ENCODE measurements around the gene NIPAL3.
"Not testable (repeated sequence)": the region's sequence is repeated elsewhere in the genome, so short reads cannot be mapped to it uniquely, and the experiment has no call there.

Gene NIPAL3

GRCh38 chr1:24493785-24494184, 78.2 kb downstream of the NIPAL3 start:
- DNase-seq: no peak

GRCh38 chr1:24498589-24498988, 83.0 kb downstream of the NIPAL3 start:
- no peak for DNase-seq

GRCh38 chr1:24500448-24501048, 84.9 kb downstream of the NIPAL3 start:
- no peak for DNase-seq

GRCh38 chr1:24501371-24502064, 85.9 kb downstream of the NIPAL3 start:
- no peak for DNase-seq

- DNase-seq: peak; percentile 75
Measured at GRCh38 chr1:24502065-24502708, 86.6 kb downstream of the NIPAL3 start.

GRCh38 chr1:24502709-24503058, 87.1 kb downstream of the NIPAL3 start, which contains the start of gene RCAN3:
Gene RCAN3 (plus strand): TSS chr1:24502836. CDS start chr1:24514373, 11,537 bp downstream.
- DNase-seq: peak; percentile 87

GRCh38 chr1:24503059-24503751, 87.6 kb downstream of the NIPAL3 start:
- DNase-seq: no peak

GRCh38 chr1:24503870-24504523, 88.4 kb downstream of the NIPAL3 start:
- DNase-seq: no peak

- DNase-seq: no peak
Measured at GRCh38 chr1:24504560-24504959, 89.0 kb downstream of the NIPAL3 start.

- no peak for DNase-seq
Measured at GRCh38 chr1:24505816-24506215, 90.2 kb downstream of the NIPAL3 start.

GRCh38 chr1:24506691-24507381, 91.2 kb downstream of the NIPAL3 start:
- DNase-seq: no peak

- no peak for DNase-seq
Measured at GRCh38 chr1:24507405-24507804, 91.8 kb downstream of the NIPAL3 start.

- no peak for DNase-seq
Measured at GRCh38 chr1:24508911-24509310, 93.3 kb downstream of the NIPAL3 start.

GRCh38 chr1:24513706-24514105, 98.1 kb downstream of the NIPAL3 start:
- DNase-seq: no peak

GRCh38 chr1:24514946-24515345, 99.3 kb downstream of the NIPAL3 start:
- no peak for DNase-seq

- not testable (repeated sequence) for DNase-seq
Measured at GRCh38 chr1:24515671-24516209, 100.1 kb downstream of the NIPAL3 start.

- no peak for DNase-seq
Measured at GRCh38 chr1:24516506-24516905, 100.9 kb downstream of the NIPAL3 start.

GRCh38 chr1:24517898-24518297, 102.3 kb downstream of the NIPAL3 start:
- no peak for DNase-seq

- not testable (repeated sequence) for DNase-seq
Measured at GRCh38 chr1:24520282-24520681, 104.7 kb downstream of the NIPAL3 start.

Measured in stimulated activated naive CD4-positive, alpha-beta T cell treated with Interleukin-2 at 50 U/mL for 16 hours (primary cell).